Fibroblast of peridontal ligament (primary cell): ENCODE results near the gene LRFN5.
A peak's percentile ranks its signal among the peaks of the same experiment; 100 is the strongest.
"Not testable (repeated sequence)": the region's sequence is repeated elsewhere in the genome, so short reads cannot be mapped to it uniquely, and the experiment has no call there.

Experiments used
- DNase-seq: peaks from one replicate; pipeline ENCODE4 v3.0.0-alpha.2; 2010; ENCODE audit errors: extremely low read depth

Gene LRFN5

DNA sequence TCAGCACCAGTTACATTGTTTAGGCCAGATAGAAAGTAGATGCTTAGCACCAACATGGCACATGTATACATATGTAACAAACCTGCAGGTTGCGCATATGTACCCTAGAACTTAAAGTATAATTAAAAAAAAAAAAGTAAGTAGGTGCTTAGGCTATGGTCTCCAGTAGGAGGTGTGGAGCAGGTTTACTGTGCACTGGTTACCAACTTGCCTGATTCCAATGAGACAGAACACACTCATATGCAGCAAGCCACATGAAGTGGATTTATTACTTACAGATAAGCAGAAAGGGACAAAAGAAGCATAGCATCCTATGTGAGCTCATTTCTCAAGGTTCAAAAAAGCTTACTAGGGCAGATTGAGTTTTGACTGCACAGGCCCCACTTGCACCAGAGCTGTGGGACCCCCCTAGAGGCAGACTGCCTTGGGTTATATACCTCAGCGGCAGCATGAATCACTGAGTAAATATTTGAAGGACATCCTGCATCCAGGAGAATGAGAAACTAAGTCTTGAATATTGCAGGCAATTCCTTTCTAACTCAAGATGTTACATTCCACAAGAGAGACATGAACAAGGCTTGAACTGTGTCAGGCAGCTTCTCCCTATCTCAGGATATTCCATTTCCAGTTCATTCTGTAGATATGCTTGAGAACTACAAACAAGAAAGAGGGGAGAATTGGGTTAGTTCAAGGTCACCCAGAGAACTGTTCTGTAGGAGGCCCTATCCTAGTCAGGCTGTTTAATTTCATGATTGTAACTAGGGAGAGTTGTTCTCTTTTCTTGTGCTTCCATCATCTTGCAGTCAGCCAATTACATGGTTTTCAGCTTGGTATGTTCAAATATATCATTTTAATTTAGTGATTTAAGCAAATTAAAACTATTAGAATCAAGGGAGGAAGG is 30.1 kb downstream of the LRFN5 start:
- no peak for DNase-seq

DNA sequence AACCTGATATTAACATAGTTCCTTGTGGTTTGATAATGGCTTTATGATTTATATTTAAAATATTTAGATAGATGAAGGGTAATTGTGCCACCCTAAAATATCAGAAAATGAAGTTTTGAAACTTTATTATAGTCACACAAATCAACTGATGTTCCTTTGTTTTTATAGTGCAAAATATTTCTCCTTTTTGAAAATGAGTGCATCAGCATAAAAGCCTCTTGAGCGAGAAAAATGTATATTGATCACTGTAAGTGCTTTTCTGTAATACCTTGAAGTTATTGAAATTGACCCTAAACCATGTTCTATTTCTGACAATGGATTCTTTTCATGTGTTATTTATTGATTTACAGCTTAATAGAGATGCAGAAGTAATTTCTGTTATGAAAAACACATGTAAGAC is 35.0 kb downstream of the LRFN5 start:
- DNase-seq, result no peak

DNA sequence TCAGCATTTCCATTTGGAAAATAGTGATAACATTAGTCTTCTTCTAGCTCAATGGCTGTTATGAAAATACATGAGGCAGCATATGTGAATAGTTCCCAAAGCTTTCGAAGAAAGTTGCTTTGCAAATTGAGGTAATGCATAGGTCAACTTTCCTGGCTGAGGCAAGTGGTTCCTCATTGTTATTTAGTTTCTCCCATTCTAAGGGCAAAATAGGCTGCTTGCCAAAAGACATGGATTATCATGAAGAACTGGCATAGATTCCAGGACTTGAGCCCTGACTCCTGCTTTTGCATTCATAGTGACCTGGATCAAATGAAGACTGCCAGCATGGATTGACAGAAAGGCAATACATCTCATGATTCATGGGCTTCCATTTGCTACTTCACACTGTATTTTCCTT is 35.7 kb downstream of the LRFN5 start:
- no peak for DNase-seq

DNA sequence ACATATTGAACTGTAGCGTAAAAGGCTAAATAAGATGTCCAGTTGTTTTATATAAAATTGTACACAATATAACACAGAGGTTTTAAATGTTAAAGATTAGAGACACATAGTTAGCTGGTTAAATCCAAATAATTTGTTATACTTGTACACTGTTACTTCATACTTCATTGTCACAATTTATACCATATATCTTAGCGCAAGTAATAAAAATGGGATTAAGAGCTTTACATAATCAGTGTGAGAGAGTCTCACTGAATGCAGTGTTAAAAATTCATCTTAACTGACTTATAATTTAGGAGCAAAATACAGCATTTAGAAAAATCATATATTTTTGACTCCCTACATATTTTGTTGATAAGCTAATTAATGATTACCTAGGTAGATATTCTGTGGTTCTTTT is 36.1 kb downstream of the LRFN5 start:
- no peak for DNase-seq

DNA sequence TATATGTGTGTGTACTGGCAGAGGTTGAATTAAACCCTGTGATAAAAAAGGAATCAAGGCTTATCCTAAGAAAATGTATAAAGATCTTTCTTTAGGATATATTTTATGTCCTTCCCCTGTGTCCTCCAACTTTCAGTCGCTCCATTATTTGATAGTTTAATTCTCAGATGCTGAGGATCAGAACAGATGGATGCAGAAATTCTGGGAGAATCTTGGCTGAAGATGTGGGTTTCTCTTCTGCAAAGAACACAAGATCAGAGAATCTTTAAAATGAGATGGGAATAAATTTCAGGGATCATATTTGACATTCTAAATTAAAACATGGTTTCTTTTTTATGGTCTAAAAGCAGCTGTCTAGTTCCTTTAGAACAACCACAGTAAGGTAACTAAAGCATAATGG is 37.9 kb downstream of the LRFN5 start:
- no peak for DNase-seq

DNA sequence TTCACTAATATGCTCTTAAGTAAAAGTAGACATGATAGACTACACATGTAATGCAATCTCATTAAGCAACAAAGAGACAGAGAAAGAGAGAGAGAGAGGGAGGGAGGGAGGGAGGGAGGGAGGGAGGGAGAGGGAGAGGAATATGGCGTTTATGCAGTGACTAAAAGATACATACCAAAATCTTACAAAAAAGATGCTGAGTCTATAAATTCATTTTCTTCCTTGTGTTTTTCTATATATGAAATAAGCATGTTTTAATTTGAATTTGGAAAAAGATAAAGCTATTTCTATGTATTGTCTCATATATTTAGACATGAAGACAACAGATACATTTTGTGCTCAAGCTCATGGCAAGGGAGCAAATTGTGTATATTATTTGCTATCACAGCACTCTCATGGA is 44.1 kb downstream of the LRFN5 start:
- DNase-seq, result no peak

DNA sequence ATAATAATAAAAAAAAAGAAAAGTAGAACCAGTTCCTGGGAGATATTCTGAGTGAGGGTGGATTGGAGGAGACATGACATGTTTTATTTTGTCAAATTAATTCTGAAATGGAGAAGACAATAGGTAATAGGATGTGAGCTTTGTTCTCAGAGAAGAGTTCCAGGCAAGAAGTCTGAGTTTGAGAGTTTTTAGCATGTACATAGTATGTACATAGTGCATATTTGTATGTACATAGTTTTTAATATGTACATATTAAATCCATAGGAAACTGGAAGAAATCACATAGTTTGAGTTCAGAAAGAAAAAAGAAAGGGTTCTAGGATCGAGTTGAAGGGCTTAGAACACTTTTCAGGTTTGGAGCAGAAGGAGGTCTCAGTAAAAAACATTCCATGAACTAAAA is 47.5 kb downstream of the LRFN5 start:
- no peak for DNase-seq

DNA sequence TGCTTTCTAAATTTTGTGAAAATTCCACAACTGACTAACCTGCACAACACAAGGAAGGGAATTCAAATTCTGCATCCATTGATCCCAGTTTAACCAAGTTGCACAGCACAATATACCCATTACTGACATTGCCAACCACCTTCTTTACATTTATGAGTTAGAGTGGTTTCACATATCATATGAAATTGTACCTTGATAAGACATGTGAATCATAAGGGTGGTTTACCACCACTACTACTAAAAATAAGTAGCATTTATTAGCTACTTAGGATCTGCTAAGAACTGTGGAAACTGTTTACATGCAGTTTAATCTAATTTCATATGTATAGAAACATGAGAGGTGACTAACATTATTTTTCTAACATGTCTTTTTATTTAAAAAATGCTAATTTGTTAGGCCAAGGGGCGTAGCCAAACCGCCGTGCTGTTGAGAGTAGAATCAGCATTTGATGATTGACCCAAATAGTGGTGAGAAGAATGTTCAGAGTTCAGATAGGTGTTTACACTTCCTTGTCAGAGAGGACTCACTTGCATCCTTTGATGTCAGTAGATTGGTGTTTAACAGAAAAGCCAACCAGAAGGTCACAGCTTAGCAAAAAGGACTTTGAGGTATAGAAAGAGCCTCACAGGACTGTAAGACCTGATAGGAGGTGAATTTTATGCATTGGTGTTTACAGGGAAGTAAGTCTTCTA is 56.2 kb downstream of the LRFN5 start:
- no peak for DNase-seq

DNA sequence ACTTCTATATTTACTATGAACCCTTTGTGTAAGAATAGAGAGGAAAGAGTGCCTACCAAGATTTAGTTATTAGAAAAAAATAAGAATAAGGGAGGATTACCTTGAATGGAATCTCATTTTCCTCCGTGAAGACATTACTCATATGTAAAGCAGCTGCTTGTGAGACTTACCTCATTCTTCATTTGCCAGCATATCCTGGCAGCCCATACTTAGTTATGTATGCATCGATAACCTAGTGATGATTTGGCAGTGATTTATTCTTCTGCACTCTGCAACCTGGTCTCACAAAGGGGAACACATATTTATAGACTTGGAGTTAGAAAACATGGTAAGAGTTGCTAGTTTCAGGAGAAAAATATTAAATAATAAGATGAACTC is 56.8 kb downstream of the LRFN5 start:
- DNase-seq, result no peak

DNA sequence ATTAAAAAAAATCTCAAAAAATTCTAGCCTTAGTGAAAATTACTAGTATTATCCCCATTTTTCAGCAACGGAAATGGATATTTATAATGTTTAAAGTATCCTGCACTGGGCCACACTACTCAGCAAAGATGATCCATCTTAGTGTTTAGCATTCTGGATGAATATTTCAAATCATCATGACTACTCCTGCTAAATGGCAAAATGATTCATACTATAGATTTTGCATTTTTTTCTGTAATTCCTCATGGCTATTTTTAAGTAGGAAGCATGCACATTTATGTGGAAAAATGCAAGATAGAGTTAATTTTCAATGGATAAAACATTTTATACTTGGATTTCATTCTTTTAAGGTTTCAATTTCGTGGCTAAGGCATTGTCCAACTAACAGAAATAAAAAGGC is 59.6 kb downstream of the LRFN5 start:
- DNase-seq, result no peak

DNA sequence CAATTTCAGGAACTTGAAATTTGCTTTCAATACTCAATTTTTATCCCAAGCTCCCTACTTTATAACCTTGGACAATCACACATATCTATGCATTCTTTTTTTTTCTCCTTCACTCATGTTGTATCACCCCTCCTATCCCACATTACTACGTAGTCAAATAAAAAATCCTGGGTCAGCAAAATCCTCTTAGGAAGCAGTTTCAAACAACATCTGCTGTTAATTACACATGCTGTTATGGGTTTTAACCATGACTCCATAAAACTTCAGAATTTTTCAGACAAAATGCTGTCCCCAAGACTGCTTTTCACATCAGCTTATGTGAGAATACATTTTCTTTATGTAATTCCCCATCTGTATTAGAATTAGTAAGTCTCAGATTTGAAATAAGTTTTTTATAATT is 61.7 kb downstream of the LRFN5 start:
- peak; percentile 82 for DNase-seq

DNA sequence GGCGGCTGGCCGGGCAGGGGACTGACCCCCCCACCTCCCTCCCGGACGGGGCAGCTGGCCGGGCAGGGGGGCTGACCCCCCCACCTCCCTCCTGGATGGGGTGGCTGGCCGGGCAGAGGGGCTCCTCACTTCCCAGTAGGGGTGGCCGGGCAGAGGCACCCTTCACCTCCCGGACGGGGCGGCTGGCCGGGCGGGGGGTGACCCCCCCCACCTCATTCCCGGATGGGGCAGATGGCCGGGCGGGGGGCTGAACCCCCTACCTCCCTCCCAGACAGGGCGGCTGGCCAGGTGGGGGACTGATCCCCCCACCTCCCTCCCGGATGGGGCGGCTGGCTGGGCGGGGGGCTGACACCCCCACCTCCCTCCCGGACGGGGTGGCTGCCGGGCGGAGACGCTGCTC is 66.9 kb downstream of the LRFN5 start:
- not testable (repeated sequence) for DNase-seq

DNA sequence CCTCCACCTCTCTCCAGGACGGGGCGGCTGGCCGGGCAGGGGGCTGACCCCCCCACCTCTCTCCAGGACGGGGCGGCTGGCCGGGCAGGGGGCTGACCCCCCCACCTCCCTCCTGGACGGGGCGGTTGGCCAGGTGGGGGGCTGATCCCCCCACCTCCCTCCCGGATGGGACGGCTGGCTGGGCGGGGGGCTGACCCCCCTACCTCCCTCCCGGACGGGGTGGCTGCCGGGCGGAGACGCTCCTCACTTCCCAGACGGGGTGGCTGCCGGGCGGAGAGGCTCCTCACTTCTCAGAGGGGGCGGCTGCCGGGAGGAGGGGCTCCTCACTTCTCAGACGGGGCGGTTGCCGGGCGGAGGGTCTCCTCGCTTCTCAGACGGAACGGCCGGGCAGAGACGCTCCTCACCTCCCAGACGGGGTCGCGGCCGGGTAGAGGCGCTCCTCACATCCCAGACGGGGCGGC is 67.9 kb downstream of the LRFN5 start:
- not testable (repeated sequence) for DNase-seq

DNA sequence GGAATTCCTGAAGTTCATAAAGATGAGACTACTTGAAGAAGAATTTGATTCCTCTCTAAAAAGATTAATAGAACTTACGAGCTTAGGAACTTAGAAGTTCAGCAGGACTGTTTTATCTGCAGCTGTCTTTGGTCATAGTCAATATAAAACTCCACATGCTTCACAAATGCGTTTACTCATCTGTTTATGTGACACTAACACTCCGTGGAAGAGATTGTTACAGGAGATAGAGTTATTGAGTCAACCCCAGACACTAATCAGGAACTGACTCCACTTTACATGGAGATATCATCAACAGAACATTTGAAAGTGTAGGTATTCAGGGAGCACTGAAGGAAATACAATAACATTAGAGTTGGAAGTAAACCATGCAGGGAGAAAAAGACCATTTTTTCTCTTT is 92.8 kb downstream of the LRFN5 start:
- peak; percentile 2 for DNase-seq

DNA sequence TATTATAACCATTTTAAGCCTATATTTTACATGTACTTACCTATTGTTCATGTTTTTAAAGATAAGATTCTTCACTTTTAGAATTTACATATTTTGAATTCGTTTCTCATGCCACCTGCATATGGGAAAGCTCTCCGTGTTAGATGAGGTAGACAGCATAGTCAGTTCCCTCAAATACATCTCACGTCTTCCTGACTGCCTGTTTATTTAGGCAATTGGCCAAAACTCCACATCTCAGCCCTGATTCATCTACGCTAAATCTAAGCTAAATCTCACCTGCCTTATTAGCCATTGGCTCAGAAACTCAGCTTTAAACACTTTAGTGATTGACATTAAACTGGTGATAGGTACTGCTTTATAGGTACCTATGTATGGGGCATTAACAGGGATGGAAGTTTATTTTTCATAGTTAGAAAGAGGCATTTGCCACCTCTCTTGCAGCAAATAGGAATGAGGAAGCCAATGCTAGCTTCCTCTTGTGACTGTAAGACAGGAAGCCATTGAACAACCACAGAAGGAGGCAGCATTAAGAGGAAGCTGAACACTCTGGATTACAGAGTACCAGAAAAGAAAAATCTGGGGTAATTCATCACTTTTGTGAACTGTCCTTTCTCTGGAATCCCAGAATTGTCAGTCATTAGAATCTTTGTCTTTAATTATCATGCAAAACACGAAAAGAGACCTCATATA is 111.9 kb downstream of the LRFN5 start:
- no peak for DNase-seq

DNA sequence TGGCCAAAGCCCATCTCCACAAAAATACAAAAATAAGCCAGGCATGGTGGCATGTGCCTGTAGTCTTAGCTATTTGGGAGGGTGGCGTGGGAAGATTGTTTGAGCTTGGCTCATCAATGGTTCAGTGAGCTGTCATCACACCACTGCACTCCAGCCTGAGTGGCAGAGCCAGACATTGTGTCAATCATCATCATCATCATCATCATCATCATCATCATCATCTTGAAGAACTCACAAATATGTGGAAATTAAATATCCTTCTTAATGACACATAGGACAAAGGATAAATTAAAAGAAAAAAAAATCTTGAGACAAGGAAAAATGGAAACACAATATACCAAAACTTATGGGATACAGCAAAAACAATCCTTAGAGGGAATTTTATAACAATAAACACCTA is 132.5 kb downstream of the LRFN5 start:
- DNase-seq, result no peak

DNA sequence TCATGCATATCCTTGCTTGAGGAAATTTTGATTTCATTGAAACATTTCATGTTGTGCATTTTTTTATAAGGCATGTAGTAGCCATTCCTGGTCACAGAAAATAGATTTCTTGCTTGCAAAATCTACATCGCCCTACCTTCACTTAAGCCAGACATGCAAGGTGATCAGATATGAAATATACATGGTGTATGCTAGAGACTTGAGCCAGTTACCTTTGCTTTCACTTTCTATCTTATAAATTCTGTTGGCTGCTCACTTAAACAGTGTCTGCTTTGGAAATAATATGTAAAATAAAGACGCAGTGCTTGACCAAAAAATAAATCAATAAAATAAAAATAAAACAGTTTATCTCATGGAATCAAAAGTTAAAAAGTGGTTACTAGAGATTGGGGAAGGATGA is 136.5 kb downstream of the LRFN5 start:
- DNase-seq, result no peak

DNA sequence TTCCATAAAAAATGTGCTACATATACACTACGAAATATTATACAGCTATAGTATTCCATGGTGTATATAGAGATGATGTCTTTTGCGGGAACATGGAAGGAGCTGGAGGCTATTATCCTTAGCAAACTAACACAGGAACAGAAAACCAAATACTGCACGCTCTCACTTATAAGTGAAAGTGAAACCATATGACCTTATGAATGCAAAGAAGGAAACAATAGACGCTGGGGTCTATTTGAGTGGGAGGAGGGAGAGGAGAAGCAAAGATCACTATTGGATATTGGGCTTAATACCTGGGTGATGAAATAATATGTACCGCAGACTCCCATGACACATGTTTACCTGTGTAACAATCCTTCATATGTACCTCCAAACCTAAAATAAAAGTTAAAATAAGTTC is 142.8 kb downstream of the LRFN5 start:
- peak; percentile 67 for DNase-seq

DNA sequence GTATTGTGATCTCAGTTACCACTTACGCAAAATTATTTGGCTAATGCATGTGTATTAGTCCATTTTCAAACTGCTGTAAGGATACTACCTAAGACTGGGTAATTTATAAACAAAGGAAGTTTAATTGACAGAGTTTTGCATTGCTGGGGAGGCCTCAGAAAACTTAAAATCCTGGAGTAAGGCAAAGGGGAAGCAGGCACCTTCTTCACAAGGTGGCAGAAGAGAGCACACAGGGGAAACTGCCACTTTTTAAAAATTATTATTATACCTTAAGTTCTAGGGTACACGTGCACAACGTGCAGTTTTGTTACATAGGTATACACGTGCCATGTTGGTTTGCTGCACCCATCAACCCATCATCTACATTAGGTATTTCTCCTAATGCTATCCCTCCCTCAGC is 143.9 kb downstream of the LRFN5 start:
- peak; percentile 10 for DNase-seq

DNA sequence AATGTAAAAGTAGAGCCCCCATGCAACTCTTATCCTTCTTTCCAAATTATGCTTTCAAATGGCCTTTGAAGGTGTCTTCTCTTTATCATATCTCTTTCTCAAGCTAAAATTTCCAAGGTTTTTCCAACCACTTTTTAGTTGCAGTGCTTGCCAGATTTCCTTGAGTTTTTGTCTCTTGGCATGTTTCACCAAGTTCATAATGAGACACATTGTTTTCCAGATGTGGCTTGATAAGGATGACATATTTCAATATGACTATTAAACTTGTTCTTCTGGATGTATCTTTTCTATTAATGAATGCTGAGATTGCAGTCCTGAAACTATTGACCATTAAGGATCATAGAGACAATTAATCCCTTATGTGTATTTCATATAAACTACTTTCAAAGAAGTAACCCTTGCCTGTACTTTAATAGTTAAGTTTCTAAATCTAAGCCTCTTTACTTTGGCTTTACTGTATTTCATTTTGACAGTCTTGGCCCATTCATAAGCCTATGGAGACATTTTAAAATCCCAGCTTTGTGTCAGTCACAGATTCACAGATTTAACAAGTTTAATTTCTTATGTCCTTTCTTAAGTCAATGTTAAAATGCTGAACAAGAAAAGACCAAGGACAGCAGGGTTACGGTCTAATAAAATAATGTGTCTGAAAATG is 151.5 kb downstream of the LRFN5 start:
- no peak for DNase-seq

DNA sequence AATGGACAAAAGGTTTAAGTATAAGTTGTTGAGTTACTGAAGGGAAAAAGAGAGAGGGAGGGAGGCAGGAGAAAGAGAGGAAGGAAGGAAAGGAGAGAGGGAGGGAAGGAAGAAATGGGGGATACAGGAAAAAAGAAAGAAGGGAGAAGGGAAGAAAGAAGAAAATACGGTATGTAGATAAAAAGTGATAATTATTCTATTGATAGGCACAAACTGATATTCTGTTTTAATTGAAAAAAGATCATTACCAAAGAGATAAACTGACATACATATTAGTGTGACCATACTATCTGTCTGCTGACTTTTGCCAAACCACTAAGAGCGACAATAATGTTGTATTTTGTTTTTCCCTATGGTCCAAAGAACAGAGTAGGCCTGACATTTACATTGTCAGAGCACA is 154.5 kb downstream of the LRFN5 start:
- no peak for DNase-seq

DNA sequence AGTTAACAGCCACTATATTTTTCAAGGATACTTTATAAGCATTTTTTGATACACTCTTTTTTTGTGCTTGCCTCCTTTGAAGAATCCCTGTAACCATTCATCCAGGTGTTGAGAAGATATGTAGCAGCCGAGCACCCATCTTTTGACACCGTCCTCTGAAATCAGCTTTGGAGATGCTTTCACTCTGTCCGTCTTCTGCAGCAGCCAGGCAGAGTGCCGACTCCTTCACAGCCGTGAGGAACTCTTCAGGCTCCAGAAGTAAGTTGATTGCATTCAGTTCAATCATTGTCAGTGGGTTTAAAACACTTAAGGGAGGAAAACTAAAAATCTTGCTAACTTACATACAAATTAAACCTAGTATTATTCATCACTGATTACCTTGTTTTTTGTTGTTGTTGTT is 160.1 kb downstream of the LRFN5 start:
- DNase-seq, result no peak
